GM18502 (cell line): ENCODE results near the gene PLK2.

Experiments
- ATAC-seq: cut with Tn5 transposase; IDR thresholded peaks from one replicate; pipeline ENCODE4 v1.9.1; 2021; ENCODE audit warnings: mild to moderate bottlenecking; ENCODE audit not compliant: unreplicated experiment, poor library complexity

PLK2 gene

GRCh38 chr5:58481066-58481676 is 21.3 kb upstream of the PLK2 start:
- ATAC-seq: no peak

- ATAC-seq: no peak
These were observed 18.0 kb upstream of the PLK2 start for GRCh38 chr5:58477760-58478376.

- no peak for ATAC-seq
These were observed 15.5 kb upstream of the PLK2 start for GRCh38 chr5:58475404-58475803.

GRCh38 chr5:58469896-58470295 is 10.0 kb upstream of the PLK2 start:
- ATAC-seq: no peak

- peak; percentile 99 for ATAC-seq
These were observed 7.1 kb upstream of the PLK2 start for GRCh38 chr5:58466939-58467338.

- no peak for ATAC-seq
These were observed 2.8 kb upstream of the PLK2 start for GRCh38 chr5:58462623-58463230.

GRCh38 chr5:58462154-58462553 is 2.3 kb upstream of the PLK2 start:
- no peak for ATAC-seq

GRCh38 chr5:58460732-58461286 is 923 bp upstream of the PLK2 start:
- ATAC-seq: peak; percentile 80

GRCh38 chr5:58459146-58460001 is 512 bp downstream of the PLK2 start:
- no peak for ATAC-seq

- ATAC-seq: no peak
These were observed 1.1 kb downstream of the PLK2 start for GRCh38 chr5:58458743-58459145.

GRCh38 chr5:58458141-58458742 is 1.6 kb downstream of the PLK2 start:
- no peak for ATAC-seq

- ATAC-seq: no peak
These were observed 2.8 kb downstream of the PLK2 start for GRCh38 chr5:58457050-58457449.

GRCh38 chr5:58456486-58456885 is 3.4 kb downstream of the PLK2 start:
- ATAC-seq: no peak

- ATAC-seq: no peak
These were observed 3.9 kb downstream of the PLK2 start for GRCh38 chr5:58456026-58456425.

GRCh38 chr5:58455480-58455879 is 4.4 kb downstream of the PLK2 start:
- no peak for ATAC-seq

GRCh38 chr5:58455066-58455465 is 4.8 kb downstream of the PLK2 start:
- no peak for ATAC-seq

- no peak for ATAC-seq
These were observed 5.9 kb downstream of the PLK2 start for GRCh38 chr5:58454025-58454424.

- no peak for ATAC-seq
These were observed 6.6 kb downstream of the PLK2 start for GRCh38 chr5:58453306-58453705.

- no peak for ATAC-seq
These were observed 7.2 kb downstream of the PLK2 start for GRCh38 chr5:58452566-58453258.
